Neural cell (in vitro differentiated cells): ENCODE results near the gene SLC4A5. TPM values are rescaled to one million over a fixed set of nuclear protein-coding genes. Genes with fewer than 3 reads are reported as not detected.

Experiments used
- H2AFZ ChIP-seq: fragments of 200-600, 300-800 bp; sonication (generic), shearing (Covaris generic); 2 replicates; pipeline ENCODE4 v1.6.0; 2014; ENCODE audit warnings: low read depth, mild to moderate bottlenecking, antibody characterized with exemption, low read length, moderate library complexity
- H3F3A ChIP-seq: fragments of 200-600 bp; shearing (Covaris generic); 2 replicates; pipeline ENCODE4 v1.6.1; 2016; ENCODE audit warnings: mild to moderate bottlenecking, moderate library complexity, mixed read lengths, antibody characterized with exemption, low read length; ENCODE audit not compliant: insufficient read depth, poor library complexity, severe bottlenecking
- H3K27ac ChIP-seq: fragments of 200-600, 300-800 bp; sonication (generic), shearing (Covaris generic); 2 replicates; pipeline ENCODE4 v1.5.1; 2014; ENCODE audit warnings: mild to moderate bottlenecking, low read length, moderate library complexity
- H3K27me3 ChIP-seq: fragments of 300-800, 200-600 bp; sonication (generic), shearing (Covaris generic); 2 replicates; pipeline ENCODE4 v1.6.0; 2014; ENCODE audit warnings: mild to moderate bottlenecking, low read depth, low read length, moderate library complexity; ENCODE audit not compliant: insufficient read depth
- H3K36me3 ChIP-seq: fragments of 300-800, 200-600 bp; sonication (generic), shearing (Covaris generic); 2 replicates; pipeline ENCODE4 v1.5.1; 2014; ENCODE audit warnings: mild to moderate bottlenecking, antibody characterized with exemption, low read length, moderate library complexity; ENCODE audit not compliant: insufficient read depth
- H3K4me2 ChIP-seq: fragments of 300-800, 200-600 bp; sonication (generic), shearing (Covaris generic); 2 replicates; pipeline ENCODE4 v1.6.0; 2014; ENCODE audit warnings: mild to moderate bottlenecking, low read length
- H3K4me3 ChIP-seq: fragments of 300-800, 200-600 bp; sonication (generic), shearing (Covaris generic); 2 replicates; pipeline ENCODE4 v1.5.1; 2014; ENCODE audit warnings: mild to moderate bottlenecking, low read length, moderate library complexity
- H3K79me2 ChIP-seq: fragments of 200-600 bp; shearing (Covaris generic); replicated peaks from 2 replicates; pipeline ENCODE4 v1.6.0; 2014; ENCODE audit warnings: mild to moderate bottlenecking, low read length, moderate library complexity; ENCODE audit not compliant: insufficient read depth
- H3K9ac ChIP-seq: fragments of 300-800, 200-600 bp; sonication (generic), shearing (Covaris generic); 2 replicates; pipeline ENCODE4 v1.6.1; 2016; ENCODE audit warnings: mild to moderate bottlenecking, low read length, mixed read lengths
- H3K9me2 ChIP-seq: fragments of 200-600 bp; shearing (Covaris generic); 2 replicates; pipeline ENCODE4 v1.6.1; 2016; ENCODE audit warnings: mild to moderate bottlenecking, low read length, mixed read lengths; ENCODE audit not compliant: insufficient read depth
- H3K9me3 ChIP-seq: fragments of 200-600, 300-800 bp; sonication (generic), shearing (Covaris generic); 2 replicates; pipeline ENCODE4 v1.6.1; 2016; ENCODE audit warnings: mild to moderate bottlenecking, mixed run types, low read length, moderate library complexity, mixed read lengths
- H4K20me1 ChIP-seq: fragments of 200-600 bp; shearing (Covaris generic); 2 replicates; pipeline ENCODE4 v1.6.1; 2016; ENCODE audit warnings: mild to moderate bottlenecking, mixed run types; ENCODE audit not compliant: insufficient read depth
- EP300 ChIP-seq: fragments of 450-650 bp; conservative IDR thresholded peaks from 2 replicates; pipeline ENCODE4 v1.6.1; 2014; ENCODE audit warnings: antibody characterized with exemption, mild to moderate bottlenecking, moderate library complexity; ENCODE audit not compliant: poor library complexity, severe bottlenecking
- EZH2 ChIP-seq: fragments of 200-600, 300-800 bp; shearing (Covaris generic), sonication (generic); IDR thresholded peaks from 2 replicates; pipeline ENCODE4 v1.6.1; 2014; ENCODE audit warnings: antibody characterized with exemption, low read length, borderline replicate concordance, mild to moderate bottlenecking; ENCODE audit not compliant: insufficient read depth, poor library complexity, severe bottlenecking
- MXI1 ChIP-seq: fragments of 450-650 bp; conservative IDR thresholded peaks from 2 replicates; pipeline ENCODE4 v1.6.1; 2014; ENCODE audit warnings: antibody characterized with exemption, mild to moderate bottlenecking; ENCODE audit not compliant: poor library complexity, severe bottlenecking
- POLR2AphosphoS5 ChIP-seq: IDR thresholded peaks from 2 replicates; pipeline ENCODE4 v1.6.1; 2012
- RAD21 ChIP-seq: fragments of 450-650 bp; conservative IDR thresholded peaks from 2 replicates; pipeline ENCODE4 v1.6.1; 2014; ENCODE audit warnings: antibody characterized with exemption, mild to moderate bottlenecking, moderate library complexity
- SMC3 ChIP-seq: fragments of 450-650 bp; conservative IDR thresholded peaks from 2 replicates; pipeline ENCODE4 v1.6.1; 2014; ENCODE audit warnings: antibody characterized with exemption, mild to moderate bottlenecking, moderate library complexity; ENCODE audit not compliant: poor library complexity
- TAF1 ChIP-seq: IDR thresholded peaks from 2 replicates; pipeline ENCODE4 v1.6.1; 2012; ENCODE audit warnings: low read depth
- polyA plus RNA-seq: library from polyadenylated mRNA; depleted of rRNA; stranded (reverse); fragments of >200 nt; gene quantifications from 2 replicates; pipeline ENCODE4 v1.2.3, GENCODE V29; 2014
- TF ChIP-seq, protein P1 (sequence below): IDR thresholded peaks from 2 replicates; pipeline ENCODE4 v1.6.1; 2012; ENCODE audit warnings: borderline replicate concordance
- TF ChIP-seq, protein P2 (sequence below): fragments of 450-650 bp; IDR thresholded peaks from 2 replicates; pipeline ENCODE4 v1.5.1; 2014; ENCODE audit warnings: antibody characterized with exemption, mild to moderate bottlenecking, moderate library complexity; ENCODE audit not compliant: poor library complexity, severe bottlenecking

The SLC4A5 gene
- polyA plus RNA-seq, 1 donor from 2014 or later = 3.9 TPM

DNA sequence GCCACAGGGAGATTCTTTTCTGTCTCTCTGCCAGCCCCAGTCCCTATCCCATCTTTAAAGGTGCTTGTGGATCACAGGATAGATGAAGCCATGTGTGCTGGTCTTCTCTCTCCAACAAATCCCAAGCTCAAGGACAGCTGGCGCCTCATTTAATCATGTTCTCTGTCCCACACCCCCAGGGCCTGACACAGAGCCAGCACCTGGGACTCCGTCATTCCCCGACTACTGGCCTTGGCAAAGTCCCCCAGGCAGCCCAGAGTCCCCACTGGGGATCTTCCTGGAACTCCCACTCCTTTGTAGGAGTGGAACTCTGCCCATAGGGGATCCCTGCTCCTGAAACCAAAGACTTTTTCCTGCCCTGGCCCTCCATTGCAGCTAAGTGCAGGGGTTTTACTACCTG, 84.0 kb downstream of the SLC4A5 start:
- Histone ChIP-seq H3K36me3 (no peaks in the 10 kb centered on the region), H4K20me1 (no peaks in the 10 kb centered on the region), H3K27ac (no peak overlapping the region), H3K79me2 (no peaks in the 10 kb centered on the region), H3K27me3 (no peaks in the 10 kb centered on the region), H2AFZ (no peak overlapping the region), H3K4me2 (no peak overlapping the region), H3K9me3 (no peaks in the 10 kb centered on the region), H3F3A (no peaks in the 10 kb centered on the region), H3K9ac (no peak overlapping the region), H3K4me3 (no peak overlapping the region), H3K9me2 (no peaks in the 10 kb centered on the region)
- TF ChIP-seq, protein P1, sequence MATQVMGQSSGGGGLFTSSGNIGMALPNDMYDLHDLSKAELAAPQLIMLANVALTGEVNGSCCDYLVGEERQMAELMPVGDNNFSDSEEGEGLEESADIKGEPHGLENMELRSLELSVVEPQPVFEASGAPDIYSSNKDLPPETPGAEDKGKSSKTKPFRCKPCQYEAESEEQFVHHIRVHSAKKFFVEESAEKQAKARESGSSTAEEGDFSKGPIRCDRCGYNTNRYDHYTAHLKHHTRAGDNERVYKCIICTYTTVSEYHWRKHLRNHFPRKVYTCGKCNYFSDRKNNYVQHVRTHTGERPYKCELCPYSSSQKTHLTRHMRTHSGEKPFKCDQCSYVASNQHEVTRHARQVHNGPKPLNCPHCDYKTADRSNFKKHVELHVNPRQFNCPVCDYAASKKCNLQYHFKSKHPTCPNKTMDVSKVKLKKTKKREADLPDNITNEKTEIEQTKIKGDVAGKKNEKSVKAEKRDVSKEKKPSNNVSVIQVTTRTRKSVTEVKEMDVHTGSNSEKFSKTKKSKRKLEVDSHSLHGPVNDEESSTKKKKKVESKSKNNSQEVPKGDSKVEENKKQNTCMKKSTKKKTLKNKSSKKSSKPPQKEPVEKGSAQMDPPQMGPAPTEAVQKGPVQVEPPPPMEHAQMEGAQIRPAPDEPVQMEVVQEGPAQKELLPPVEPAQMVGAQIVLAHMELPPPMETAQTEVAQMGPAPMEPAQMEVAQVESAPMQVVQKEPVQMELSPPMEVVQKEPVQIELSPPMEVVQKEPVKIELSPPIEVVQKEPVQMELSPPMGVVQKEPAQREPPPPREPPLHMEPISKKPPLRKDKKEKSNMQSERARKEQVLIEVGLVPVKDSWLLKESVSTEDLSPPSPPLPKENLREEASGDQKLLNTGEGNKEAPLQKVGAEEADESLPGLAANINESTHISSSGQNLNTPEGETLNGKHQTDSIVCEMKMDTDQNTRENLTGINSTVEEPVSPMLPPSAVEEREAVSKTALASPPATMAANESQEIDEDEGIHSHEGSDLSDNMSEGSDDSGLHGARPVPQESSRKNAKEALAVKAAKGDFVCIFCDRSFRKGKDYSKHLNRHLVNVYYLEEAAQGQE = no peak
- TF ChIP-seq EZH2 = no peak
- TF ChIP-seq TAF1 = no peak
- TF ChIP-seq EP300 = no peak
- TF ChIP-seq SMC3 = no peak
- no peak for TF ChIP-seq MXI1
- TF ChIP-seq, protein P2, sequence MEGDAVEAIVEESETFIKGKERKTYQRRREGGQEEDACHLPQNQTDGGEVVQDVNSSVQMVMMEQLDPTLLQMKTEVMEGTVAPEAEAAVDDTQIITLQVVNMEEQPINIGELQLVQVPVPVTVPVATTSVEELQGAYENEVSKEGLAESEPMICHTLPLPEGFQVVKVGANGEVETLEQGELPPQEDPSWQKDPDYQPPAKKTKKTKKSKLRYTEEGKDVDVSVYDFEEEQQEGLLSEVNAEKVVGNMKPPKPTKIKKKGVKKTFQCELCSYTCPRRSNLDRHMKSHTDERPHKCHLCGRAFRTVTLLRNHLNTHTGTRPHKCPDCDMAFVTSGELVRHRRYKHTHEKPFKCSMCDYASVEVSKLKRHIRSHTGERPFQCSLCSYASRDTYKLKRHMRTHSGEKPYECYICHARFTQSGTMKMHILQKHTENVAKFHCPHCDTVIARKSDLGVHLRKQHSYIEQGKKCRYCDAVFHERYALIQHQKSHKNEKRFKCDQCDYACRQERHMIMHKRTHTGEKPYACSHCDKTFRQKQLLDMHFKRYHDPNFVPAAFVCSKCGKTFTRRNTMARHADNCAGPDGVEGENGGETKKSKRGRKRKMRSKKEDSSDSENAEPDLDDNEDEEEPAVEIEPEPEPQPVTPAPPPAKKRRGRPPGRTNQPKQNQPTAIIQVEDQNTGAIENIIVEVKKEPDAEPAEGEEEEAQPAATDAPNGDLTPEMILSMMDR = no peak
- TF ChIP-seq POLR2AphosphoS5 = no peak
- TF ChIP-seq RAD21 = no peak

GRCh38 chr2:74255660-74256213, 87.5 kb downstream of the SLC4A5 start:
- H3K9ac ChIP-seq = no peak overlapping the region
- H3K4me3 ChIP-seq = no peak overlapping the region
- H3K4me2 ChIP-seq = no peak overlapping the region
- H3K79me2 ChIP-seq = no peaks in the 10 kb centered on the region
- H3K27ac ChIP-seq = no peak overlapping the region
- H3K36me3 ChIP-seq = no peaks in the 10 kb centered on the region
- H3F3A ChIP-seq = no peaks in the 10 kb centered on the region
- H2AFZ ChIP-seq = no peak overlapping the region
- TF ChIP-seq EP300 (no peak), SMC3 (no peak), RAD21 (no peak), MXI1 (no peak), POLR2AphosphoS5 (no peak), EZH2 (no peak), TAF1 (no peak)
- TF ChIP-seq, protein P2 = no peak
- TF ChIP-seq, protein P1 = no peak
- no peaks in the 10 kb centered on the region for H4K20me1 ChIP-seq
- no peaks in the 10 kb centered on the region for H3K9me2 ChIP-seq
- no peaks in the 10 kb centered on the region for H3K27me3 ChIP-seq
- no peaks in the 10 kb centered on the region for H3K9me3 ChIP-seq
